ENCODE measurements around the gene MBOAT1. TPM values are rescaled to one million over a fixed set of nuclear protein-coding genes. Genes with fewer than 3 reads are reported as not detected.

Gene MBOAT1
- total RNA-seq, 1 donor from 2014 or later, result 3.1 TPM

DNA sequence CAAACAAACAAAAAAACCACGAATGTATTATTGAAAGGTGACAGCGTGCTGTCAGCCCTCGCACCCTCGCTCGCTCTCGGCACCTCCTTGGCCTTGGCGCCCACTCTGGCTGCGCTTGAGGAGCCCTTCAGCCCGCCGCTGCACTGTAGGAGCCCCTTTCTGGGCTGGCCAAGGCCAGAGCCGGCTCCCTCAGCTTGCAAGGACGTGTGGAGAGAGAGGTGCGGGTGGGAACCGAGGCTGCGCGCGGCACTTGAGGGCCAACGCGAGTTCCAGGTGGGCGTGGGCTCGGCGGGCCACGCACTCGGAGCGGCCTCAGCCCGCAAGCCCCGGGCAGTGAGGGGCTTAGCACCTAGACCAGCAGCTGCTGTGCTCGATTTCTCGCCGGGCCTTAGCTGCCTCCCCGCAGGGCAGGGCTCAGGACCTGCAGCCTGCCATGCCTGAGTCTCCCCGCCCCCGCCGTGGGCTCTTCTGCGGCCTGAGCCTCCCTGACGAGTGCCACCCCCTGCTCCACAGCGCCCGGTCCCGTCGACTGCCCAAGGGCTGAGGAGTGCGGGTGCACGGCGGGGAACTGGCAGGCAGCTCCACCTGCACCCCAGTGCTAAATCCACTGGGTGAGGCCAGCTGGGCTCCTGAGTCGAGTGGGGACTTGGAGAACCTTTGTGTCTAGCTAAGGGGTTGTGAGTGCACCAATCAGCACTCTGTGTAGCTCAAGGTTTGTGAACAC lies 20.9 kb upstream of the MBOAT1 start:
- no peak for DNase-seq

DNA sequence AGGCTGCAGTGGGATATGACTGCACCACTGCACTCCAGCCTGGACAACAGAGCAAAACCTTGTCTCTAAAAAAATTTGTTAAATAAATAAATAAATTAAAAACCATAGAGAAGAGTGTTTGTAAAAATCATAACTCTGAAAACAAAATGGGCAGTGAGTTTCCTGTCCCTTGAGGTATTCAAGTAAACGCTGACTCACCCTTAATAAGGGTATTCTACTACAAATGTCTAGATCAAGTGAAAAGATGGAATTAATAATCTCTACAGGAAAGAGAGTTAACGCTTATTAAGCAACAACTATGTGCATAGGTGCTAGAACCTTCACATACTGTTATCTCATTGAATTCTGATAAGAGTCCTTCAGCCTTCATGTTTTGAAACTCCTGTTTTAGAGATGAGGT lies 19.9 kb upstream of the MBOAT1 start:
- no peak for DNase-seq

DNA sequence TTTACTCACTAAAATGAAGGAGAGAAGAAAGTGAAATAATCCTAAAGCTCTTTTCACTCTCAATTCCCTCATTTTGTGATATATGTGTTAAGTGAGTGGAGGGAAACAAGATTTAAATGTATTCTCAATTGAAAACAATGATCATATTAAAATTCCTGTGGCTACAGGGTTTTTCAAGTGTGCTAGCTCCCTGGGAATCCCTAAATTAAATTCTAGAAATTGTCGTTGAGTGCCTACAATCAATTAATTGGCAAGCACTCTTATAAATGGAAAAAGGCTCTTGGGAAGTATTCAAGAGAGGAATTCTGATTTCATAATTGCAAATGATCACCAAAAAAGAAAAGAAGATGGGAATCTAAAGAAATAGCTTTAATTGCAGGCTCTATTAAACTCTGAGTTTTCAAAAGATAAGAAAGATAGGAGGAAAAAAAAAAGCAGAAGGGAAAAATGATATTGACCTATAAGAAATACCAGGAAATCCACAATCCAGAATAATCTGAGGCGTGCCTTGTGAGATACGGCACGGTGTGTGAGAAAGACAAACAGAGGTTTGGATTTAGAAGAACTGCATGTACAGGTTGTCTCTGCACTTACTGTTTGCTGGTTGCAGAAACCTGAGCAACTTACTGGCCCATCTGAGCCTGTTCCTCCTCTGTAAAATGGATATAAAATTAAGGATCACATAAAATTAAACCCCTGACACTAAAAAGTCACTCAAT lies 18.3 kb upstream of the MBOAT1 start:
- DNase-seq, result no peak

DNA sequence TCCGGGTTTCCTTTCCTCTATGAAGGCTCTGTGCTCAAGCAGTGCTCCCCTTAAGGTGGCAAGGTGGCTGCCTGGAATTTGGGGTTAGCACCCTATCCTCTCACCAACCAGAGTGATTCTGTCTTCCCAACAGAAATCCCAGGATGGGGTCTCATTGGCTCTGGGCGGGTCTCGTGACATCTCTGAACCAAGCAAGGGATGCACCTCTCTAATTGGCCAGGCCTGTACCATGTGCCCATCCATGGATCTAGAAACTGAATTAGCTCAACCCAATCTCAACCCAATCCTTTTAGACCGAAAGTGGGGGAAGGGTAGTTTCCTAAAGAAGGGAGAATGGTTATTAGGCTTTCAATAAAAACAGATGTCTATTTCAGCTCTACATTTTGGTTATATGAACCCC lies 17.6 kb upstream of the MBOAT1 start:
- DNase-seq, result no peak

DNA sequence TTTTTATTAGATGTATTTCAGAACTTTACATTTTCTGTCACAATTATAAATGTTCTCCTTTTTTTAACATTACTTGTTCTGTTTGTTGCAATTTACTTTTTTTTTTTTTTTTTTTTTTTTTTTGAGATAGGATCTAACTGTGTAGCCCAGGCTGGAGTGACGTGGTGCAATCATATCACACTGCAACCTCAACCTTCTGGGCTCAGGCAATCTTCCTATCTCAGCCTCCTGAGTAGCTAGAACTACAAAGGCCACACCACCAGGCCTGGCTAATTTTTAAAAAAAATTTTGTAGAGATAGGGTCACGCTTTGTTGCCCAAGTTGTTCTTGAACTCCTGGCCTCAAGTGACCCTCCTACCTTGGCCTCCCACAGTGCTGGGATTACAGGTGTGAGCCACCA lies 15.1 kb upstream of the MBOAT1 start:
- no peak for DNase-seq

DNA sequence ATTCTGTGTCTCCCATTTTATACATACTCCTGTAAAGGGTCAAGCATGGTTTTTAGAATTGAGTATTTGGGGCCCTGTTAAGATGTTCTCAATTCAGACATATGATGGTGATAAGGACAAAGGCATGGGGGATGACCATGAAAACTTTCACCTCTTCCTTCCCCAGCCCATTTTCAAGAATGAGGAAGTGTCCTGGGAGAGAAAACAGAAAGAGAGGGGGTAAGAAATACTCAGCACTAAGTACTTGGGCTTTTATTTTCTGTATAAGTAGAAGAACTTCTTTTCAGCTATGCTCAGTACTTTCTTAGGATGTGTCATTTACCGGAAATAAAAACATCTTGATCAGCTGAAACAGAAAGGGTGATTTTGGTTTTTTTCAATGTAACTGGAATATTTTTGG lies 10.9 kb upstream of the MBOAT1 start:
- no peak for DNase-seq

DNA sequence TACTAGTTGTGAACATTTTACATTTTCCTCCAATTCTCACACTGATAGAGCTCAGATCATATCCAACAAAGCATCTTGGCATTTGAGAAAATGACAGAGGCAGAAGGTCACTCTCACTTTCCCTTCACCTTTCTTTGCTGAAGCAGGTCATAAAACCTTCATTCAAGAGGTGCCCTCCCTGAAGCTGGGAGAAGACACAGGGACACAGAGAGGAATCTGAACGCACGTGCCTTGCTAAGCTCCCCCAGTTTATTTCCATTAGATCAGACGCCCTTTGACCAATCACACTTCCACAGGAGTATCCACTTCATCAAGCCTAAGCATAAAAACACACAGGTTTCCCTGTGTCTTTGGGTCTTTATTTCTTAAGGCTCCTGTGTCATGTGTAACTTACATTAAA lies 9.2 kb upstream of the MBOAT1 start:
- DNase-seq, result no peak

DNA sequence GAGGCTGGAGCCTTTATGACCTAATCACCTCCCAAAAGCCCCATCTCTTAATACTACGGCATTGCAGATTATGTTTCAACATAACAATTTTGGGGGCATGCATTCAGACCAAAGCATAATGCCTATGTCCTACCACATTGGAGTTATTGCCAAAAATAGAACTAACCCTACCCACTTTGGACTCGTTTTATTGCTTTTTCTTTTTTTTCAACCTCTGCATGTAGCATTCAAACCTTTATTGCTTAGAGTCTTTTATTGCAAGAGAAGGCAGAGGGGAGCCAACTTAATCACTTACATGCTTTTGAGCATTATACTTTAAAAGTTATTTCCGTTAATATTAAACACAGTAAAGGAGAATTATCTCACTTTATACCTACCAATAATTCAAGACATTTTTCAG lies 8.1 kb upstream of the MBOAT1 start:
- no peak for DNase-seq

DNA sequence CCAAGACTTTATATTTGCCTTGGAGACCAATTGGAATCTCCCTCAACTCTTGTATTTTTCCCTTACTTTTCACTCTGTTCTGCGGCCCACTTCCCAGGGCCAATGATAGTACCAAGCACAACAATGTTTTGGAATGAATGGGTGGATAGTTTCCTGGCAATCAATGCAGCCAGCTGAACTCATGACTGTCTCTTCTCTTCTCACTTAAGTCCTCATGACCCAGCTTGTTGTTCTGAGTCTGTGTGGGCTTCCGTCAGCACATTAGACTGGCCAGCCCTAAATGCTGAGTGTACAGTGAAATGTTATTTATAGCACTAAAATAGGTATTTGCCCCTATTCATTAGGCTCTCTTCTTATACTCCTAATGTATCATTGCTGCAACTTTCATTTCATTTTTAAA lies 5.6 kb upstream of the MBOAT1 start:
- no peak for DNase-seq

DNA sequence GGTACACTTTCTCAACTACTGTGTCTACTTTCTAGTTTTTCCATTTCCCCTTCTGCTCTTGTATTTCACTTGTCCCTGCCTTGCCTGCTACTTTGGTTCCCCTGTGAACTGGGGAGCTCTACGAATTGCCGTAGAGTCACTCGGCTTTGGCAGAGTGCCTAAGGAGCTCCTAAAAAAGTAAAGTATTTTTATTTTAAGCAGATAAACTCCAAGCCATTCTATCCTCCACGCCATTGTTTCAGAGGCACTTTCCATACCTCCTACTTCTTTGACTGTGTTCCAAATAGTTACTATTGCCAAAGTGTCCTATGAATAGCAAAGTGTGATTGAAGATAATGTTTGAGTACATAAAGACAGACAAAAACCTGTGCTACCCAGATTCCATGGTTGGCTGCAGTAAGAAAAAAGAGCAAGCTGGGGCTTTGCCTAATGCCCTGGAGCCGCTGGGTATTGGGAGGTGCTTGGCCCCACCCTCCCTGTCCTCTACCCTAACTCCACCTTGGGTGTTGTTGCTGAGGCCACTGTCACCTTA lies 5.1 kb upstream of the MBOAT1 start:
- DNase-seq, result no peak

DNA sequence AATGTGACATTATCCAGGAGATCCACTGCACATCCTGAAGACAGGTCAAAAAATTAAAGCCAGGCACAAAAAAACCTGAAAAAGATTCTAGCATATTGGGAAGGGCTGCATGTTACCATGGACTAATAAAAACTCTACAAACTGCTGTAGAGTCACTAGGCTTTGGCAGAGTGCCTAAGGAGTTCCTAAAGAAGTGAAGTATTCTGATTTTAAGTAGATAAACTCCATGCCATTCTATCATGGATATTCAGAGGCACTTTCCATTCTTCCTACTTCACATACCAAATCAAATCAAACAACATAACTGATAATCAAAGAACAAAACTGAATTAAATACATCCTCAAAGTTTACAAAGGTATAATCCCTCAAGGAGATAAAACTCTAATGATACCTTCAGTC lies 3.0 kb upstream of the MBOAT1 start:
- no peak for DNase-seq

DNA sequence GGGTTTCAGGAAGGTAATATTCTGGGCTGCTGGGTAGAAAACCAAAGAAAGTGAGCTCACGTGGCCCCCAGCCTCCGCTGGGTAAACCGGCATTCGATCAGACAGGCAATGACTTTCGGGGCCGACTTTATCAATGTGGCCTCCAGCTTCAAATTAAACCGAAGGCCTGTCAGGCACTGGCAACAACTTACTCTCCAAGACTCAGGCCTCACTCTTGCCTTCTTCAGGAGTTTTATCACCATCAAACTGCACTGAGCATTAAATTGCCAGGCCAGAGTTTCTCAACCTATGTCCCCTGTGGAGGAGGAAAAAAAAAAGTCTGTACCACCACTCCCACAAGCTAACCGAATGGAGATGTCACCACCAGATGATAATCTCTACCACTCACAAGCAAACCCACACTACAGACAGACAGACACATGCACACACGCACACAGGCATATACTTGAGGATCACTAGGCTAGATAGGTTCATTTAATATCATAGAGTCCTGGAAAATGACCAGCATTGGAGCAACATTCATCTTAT lies 1.1 kb upstream of the MBOAT1 start:
- DNase-seq, result no peak

DNA sequence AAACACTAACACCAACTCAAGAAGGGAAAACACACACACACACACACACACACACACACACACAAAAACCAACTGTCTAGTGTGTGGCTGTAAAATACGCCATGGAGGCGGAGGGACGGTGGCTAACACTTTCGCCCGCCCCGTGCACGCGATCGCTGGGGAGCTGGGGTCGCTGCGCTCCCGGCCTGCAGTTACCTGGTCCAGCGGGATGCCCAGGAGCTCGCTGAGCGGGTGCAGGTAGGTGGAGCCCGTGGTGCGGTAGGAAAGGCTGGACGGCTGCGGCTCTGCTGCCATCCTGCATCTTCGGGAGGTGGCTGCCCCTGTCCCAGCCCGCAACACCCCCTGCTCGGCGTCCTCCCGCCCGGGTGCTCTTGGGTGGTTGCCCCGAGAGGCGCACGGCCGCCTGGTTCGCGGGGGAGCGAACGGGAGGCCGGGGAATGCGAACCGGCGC lies 303 bp downstream of the MBOAT1 start:
- DNase-seq, result no peak

DNA sequence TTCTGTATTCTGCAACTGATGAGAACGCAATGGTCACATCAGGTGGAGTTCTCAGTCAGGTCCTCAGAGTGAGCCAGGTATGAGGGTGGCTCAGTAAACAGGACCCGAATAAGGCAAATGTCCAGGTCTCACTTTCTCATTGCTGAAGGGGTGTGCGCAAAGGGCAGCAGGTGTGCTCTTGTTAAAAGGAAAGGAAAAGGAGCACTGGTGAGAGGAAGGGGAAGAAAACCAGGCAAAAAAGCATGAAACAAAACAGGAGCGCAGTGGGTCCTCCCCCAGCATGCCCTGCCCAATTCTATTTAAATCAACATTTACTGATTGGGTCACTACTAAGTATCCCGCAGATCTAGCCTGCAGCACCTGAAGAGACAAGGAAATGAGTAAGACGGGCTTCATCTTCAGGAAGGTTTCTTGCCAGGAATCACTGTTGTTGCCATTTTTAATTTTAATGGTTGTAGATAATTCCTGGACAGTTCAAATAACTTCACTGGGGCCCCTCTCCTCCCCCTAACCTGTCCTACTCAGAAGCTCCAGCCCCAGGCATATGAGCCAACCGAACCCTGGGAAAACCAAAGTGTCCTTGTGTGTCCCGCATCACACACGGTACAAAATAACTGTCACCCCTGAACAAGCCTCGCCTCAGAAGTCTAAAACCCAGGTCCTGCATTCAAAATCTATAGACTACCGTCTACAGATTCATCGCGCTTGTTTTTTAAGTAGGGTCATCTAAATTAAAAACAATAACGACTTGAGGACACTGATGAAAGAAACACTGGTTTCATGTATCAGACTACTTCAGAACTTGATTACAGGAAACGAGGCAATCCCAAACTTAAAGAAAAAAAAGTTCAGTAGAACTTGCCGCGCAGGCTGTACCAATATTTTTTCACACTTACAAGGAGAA lies 980 bp downstream of the MBOAT1 start:
- no peak for DNase-seq

DNA sequence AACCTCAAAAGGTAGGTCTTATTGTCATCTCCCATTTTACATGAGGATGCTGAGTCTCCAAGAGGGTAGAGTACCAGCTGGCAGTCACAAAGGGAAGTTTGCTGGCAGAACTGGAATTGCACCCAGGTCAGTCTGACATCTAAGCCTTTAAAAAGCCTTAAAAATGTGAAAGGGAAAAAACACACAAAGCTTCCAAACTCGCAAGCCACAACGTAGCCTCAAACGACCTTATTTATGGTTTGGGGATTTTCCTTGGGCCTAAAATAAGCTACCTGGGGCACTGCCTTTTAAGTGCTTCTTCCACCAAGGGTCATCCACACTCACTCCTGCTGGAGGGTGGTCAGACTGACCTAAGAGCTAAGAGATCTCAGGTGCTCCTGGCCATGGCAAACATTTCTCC lies 2.1 kb downstream of the MBOAT1 start:
- DNase-seq, result no peak

DNA sequence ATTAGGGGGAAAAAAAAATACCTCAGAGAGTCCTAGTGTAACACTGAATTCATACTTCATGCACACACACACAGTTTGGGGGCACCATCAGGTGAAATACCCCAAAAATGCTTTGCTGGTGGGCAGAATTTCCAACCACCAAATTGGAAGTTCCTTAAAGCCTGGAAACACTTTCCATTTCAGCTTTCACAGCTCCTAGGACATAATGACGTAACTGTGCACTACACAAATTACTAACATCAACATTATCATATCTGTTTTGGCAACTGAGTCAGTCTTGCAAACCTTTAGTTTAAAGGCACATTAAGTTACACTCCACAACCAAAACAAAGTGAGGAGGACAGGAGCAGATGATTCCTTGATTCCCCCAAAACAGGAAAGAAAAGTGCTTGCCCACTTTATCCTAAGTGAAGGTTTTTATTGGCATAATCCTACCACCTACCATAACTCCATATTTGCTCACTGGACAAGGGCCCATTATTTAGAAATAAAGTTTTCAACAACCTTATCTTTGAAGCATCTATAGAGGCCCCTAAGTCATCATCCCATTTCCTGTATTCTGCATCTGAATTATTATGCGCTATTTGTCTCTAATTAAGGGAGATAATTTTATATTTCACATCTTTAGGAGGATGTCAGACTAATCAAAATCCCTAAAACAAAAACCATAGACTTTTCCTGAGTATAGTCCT lies 3.4 kb downstream of the MBOAT1 start:
- DNase-seq, result no peak

DNA sequence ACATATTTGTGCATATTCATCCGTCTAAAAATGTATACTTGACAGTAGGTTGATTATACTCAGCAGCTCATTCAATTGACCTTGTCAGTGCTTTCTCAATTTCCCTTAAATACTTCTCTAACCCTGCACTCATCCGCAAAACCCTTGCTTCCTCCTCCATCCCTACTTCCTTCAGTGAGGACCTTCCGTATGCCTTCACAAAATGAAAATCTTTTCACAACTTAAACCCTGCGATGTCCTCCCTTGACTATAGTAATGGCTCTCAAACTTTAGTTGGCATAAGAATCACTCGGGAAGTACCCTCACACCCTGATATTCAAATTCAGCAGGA lies 5.2 kb downstream of the MBOAT1 start:
- DNase-seq, result no peak

DNA sequence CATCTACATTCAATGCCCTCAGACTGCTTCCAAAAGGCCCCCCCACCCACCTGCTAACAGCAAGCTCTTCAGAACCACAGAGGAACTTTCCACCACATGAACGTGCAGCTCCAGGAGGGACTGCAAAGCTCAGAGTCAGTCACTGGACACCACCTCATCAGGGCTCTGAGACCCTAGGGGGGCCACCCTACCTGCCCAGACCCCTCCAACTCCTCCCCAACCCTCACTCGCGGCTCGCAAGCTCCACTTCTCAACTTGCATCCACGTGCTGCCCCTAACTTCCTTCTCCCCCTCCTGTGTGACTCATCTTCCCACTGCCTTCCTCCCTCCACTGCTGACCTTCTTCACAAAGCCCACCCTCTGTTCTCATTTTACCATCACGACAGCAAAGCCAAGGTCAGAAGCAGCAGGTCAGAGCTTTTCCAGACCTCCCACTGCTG lies 6.5 kb downstream of the MBOAT1 start:
- no peak for DNase-seq

DNA sequence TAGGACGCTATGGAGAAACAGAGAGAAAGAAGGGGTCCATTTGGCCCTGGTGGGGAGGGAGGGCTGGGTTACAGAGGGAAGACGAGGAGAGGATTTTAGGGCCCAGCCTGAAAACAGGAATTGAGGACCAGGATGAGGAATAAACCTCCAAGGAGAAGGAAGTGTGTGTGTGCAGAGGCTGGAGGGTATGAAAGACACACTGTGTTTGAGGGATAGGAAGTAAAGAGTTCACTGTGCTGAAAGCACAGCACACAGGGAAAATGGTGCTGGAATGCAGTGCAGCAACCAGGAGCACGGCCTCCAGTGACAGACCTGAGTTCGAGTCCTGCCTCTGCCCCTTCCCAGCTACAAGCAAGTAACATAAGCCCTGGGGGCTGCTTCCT lies 7.8 kb downstream of the MBOAT1 start:
- no peak for DNase-seq

DNA sequence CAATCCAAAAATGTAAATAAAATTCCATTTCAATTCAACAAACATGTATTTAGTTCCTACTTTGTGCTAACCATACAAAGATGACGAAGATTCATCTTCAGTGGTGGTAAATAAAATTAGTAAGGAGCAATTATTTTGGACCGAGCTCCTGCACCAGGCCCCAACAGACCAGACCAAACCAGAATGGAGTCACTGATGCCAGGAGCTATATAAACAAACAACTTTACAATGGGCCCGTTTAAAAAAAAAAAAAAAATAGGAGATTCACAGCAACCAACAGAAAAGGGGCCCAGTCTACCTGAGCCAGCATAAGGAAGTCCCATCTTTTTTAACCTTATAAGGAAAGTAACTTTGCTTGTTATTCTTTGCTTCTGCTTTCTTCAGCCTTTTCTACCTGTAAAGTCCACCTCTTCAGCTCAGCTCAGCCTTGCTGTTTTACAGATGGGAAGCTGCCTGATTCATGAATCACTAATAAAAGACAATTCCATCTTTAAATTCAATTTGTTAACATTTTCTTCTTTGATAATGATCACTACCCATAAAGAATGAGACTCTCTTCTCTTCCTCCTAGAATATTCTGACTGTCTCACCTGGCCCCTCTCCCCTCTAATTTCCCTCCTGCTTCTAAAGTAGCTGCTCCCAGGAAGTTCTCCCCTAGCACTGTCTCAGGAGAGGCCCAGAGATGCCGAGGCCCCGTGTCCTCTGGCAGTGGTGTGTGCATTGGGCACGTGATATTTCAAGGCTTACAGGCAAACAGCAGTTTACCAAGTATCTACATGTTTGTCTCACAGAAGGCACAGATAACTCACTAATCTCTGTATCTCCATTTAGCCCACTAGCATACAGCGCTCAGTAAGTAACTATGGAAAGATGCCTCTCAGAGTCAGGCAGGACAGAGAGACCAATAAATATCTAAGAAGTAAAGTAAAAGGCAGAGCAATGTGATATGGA lies 8.4 kb downstream of the MBOAT1 start:
- no peak for DNase-seq

Data from occipital lobe (tissue), 2 donors.